Mesenteric fat pad (tissue), 1 donor: ENCODE data around the gene CDK1. TPM values are rescaled to one million over a fixed set of nuclear protein-coding genes. Genes with fewer than 3 reads are reported as not detected.
"Not testable (repeated sequence)": the region's sequence is repeated elsewhere in the genome, so short reads cannot be mapped to it uniquely, and the experiment has no call there.

Experiments used
- DNase-seq: peaks from one replicate; pipeline ENCODE4 v3.0.0-alpha.2; 2020; ENCODE audit warnings: low spot score
- total RNA-seq: library from RNA; stranded (reverse); fragmentation: NEBNext Ultra II Directional; extraction: Animal tissue kit (Norgen Biotek cat#: 25700); gene quantifications from one replicate; pipeline ENCODE4 v1.2.1, GENCODE V29; 2021
- donor health status: DM: yes; HTN: yes; CAD: no.

Gene CDK1
- total RNA-seq, 1 donor from 2014 or later, result 0.45 TPM

- no peak for DNase-seq
Measured at GRCh38 chr10:60810437-60811182, 32.3 kb downstream of the CDK1 start.

- DNase-seq, result no peak
Measured at GRCh38 chr10:60816628-60817397, 38.5 kb downstream of the CDK1 start.

DNA sequence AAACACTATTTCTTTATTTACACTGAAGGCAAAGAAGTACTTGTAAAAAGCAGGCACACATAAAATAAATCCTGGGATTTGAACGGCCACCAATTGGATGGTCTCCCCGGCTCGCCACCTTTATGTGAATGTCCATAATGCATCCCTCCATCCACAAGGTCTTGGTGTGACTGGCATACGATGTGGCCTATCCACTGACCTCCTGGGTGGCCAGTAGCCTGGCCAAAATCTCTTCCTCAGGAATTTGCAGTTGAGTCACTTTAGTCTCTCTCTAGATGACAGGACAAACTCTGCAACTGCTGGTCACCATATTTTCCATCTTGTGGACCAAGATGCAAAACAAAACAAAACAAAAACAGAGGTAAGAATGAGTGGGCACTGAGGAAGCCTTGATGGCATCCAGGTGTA lies 39.1 kb downstream of the CDK1 start:
- no peak for DNase-seq

DNA sequence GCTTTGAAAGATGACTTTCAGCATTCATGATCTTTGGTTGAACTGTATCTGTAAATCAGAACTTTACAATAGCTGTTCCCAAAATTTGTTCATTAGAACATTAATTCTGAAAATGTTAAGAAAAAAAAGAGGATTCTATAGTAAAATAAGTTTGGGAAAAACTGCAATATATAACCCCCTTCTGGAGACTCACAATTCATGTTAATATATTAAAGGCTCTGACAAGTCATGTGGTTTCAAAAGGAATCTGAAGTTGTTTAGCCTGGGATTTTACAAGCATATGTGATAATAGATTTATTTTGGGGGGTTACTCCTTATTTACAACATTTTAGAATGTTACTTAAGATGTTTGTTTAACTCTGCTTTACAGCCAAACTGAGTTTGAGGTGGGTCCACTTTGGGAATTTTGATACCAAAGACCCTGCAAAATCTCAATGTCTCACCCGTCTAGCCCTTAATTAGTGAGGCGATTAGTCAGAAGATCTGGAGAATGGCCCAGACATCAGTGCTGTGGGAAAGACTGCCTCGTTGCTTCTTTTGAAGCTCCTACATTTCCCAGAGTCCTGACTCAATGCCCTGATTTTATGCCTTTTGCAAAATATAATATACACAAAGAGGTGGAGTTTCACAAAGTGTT lies 40.0 kb downstream of the CDK1 start:
- no peak for DNase-seq

- no peak for DNase-seq
Measured at GRCh38 chr10:60819271-60819670, 41.0 kb downstream of the CDK1 start.

DNA sequence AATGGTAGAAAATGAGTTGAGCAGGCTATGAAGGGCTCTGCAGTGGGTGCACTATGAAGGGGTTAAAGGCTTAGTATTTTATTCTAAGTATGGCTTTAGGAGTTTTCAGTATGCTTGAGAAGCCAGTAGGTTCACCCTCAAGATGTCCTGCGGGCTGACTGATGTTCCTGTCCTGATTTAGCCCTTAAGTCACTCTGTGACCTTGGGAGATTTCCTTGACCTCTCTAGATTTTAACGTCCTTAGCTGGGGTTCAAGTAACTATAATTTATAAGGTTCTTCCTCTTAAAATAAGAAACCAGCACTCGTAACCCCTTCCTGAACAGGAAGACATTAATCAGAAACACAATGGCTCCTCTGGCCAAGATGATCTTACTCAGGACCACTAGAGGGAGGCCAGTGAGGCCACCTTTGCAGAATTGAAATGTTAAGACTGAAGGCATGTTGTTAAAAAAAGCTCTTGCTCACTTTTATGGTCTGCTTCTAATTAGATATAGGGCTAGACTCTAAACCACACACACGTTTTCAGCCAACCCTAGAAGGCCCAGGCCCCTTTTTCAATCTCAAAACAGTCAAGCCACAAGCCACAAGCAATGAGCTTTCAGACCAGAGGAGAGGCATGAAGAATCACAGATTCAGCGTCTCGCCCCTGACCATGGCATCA lies 41.9 kb downstream of the CDK1 start:
- DNase-seq, result no peak

GRCh38 chr10:60821656-60822055 lies 43.4 kb downstream of the CDK1 start:
- no peak for DNase-seq

DNA sequence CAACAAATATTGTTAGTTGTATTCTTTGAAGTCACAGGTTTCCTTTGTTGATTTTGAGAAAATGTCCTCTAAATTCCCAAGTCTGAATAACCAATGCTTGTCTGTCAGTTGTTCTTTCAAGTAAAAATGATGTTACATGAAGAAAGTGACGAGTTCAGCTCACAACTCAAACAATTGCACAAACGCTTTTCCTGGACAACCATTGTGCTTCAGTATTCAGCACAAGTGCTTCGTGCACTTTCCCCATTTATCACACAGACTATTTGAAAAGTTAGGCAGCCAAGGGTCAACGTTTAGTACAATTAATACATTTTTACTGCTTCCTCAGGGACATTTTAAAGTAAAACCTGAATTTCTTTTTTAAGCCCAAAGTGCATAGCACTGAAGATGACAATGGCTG lies 44.5 kb downstream of the CDK1 start:
- no peak for DNase-seq

DNA sequence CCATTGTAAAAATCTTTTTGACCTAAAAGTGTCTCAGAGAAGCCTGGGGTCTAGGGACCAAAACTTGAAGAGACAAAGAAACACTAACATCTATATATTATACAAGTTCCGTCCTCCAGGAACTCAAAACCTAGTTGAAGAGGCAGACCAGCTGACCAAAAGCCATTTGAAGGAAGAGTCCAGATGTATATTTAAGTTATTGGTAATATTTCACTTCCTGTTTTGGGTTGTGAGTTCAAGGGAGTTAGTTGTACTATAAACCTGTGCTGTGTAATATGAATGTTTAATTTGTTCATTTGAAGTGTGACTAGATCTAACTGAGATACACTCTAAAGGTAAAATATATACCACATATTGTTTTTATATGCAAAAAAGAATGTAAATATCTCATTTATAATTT lies 45.0 kb downstream of the CDK1 start:
- no peak for DNase-seq

DNA sequence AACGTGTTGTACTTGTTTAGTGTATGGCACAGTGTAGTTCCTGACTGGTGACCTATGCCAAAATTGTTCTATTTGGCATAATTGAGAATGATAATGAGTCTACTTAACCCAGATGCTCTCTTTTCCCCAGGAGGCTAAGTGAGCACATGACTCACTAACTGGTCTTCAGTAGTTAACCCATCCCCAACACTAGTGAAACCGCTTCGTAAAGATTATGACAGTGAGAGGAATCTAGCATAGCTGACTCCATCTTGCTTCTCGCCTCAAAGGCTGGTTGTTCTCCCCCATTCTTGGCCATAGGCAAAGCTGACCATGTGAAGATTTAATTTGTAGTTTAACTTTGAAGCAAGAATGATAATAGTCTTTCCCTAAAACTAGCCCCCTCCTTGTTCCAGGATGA lies 47.2 kb downstream of the CDK1 start:
- no peak for DNase-seq

- no peak for DNase-seq
Measured at GRCh38 chr10:60827791-60828488, 49.7 kb downstream of the CDK1 start.

- no peak for DNase-seq
Measured at GRCh38 chr10:60828489-60828852, 50.2 kb downstream of the CDK1 start.

DNA sequence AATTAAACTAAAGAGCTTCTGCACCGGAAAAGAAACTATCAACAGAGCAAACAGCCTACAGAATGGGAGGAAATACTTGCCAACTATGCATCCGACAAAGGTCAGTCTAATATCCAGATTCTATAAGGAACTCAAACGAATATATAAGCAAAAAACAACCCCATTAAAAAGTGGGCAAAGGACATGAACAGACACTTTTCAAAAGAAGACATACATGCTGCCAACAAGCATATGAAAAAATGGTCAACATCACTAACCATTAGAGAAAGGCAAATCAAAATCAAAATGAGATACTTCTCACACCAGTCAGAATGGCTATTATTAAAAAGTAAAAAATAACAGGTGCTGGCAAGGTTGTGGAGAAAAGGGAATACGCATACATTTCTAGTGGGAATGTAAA lies 53.9 kb downstream of the CDK1 start:
- DNase-seq, result not testable (repeated sequence)

DNA sequence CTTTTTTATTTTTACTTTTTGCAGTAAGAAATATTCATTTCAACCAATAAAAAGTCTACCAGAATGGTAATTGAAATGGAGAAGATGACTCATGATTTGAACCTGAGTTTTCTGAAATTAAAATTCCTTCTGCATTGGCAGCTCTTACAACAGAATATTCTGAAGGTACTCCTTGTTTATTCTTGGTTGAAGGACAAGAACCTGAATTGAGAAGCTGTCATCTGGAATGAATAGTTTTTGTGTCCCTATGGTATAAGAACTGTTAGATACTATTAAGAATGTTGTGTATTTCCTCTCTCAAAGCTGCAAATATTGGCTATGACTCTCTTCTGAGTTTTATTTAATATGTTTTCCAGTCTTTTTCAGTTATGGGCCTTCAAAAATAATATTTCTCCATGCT lies 56.1 kb downstream of the CDK1 start:
- no peak for DNase-seq

- no peak for DNase-seq
Measured at GRCh38 chr10:60835049-60835448, 56.8 kb downstream of the CDK1 start.

DNA sequence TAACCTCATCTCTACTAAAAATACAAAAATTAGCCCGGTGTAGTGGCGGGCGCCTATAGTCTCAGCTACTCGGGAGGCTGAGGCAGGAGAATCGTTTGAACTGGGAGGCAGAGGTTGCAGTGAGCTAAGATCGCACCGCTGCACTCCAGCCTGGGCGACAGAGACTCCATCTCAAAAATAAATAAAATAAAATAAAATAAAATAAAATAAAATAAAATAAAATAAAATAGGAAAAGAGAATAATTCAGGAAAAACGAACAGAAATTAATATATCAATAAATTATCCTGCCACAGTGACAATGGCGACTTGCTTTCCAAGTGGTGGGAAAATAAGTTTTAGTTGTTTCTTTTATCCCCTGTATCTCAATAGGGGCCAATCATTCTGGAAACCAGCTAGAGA lies 62.9 kb downstream of the CDK1 start:
- not testable (repeated sequence) for DNase-seq

GRCh38 chr10:60842694-60843093 lies 64.4 kb downstream of the CDK1 start:
- DNase-seq, result no peak
